Activated CD4-positive, CD25-positive, alpha-beta regulatory T cell treated with anti-CD3 and anti-CD28 coated beads, Interleukin-2, amount 50 U/mL, for 72 hours (primary cell): Measurements from ENCODE around the gene PDE4A.
"Not testable (repeated sequence)": the region's sequence is repeated elsewhere in the genome, so short reads cannot be mapped to it uniquely, and the experiment has no call there.

Experiments used
- DNase-seq: peaks from one replicate; pipeline ENCODE4 v3.0.0; 2021

The PDE4A gene

DNA sequence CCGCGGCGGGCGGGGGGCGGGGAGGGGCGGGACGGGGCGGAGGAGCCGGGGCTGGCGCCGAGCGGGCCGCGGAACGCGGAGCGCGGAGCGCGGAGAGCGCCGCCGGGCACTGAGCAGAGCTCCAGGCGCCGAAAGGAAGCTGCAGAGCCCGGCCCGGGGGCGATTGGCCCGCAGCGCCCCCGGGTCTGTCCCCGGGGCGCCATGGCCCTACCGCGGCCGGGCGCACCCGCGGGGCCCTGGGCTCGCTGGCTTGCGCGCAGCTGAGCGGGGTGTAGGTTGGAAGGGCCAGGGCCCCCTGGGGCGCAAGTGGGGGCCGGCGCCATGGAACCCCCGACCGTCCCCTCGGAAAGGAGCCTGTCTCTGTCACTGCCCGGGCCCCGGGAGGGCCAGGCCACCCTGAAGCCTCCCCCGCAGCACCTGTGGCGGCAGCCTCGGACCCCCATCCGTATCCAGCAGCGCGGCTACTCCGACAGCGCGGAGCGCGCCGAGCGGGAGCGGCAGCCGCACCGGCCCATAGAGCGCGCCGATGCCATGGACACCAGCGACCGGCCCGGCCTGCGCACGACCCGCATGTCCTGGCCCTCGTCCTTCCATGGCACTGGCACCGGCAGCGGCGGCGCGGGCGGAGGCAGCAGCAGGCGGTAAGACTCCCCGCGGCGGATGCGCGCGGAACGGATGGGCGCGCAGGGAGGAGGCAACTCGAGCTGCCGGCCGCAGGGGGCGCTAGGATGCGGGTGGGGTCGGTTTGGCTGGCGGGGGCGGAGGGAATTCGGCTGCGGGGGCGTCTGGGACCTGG lies at the start of gene PDE4A:
Gene PDE4A, plus strand, starts transcription at position 95 of the 796 bp plus-strand sequence. Its CDS starts 227 bp downstream, at position 322.
- no peak for DNase-seq

DNA sequence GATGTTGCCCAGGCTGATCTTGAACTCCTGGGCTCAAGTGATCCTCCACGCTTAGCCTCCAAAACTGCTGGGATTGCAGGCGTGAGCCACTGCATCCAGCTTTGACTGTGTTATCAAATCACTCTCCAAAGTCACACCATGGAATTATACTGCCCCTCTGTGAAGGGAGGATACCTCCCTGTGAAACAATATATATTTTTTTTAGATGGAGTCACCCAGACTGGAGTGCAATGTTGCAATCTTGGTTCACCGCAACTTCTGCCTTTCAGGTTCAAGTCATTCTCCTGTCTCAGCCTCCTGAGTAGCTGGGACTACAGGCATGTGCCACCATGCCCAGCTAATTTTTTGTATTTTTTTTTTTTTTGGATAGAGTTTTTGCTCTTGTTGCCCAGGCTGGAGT lies 47.6 kb upstream of the PDE4A start:
- no peak for DNase-seq

DNA sequence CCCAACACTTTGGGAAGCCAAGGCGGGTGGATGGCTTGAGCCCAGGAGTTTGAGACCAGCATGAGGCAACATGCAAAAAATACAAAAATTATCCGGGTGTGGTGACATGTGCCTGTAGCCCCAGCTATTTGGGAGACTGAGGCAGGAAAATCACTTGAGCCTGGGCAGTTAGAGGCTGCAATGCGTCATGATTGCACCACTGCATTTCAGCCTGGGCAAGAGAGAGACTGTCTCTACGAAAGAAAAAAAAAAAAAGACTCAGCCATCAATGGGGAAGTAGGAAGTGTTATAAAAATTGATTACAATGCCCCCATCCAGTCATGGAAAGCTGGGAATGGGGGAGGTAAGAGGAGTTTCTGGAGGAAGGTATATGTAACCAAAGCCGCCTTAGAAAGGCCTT lies 45.4 kb upstream of the PDE4A start:
- no peak for DNase-seq

- not testable (repeated sequence) for DNase-seq
Measured at GRCh38 chr19:10377140-10377640, 43.1 kb upstream of the PDE4A start.

DNA sequence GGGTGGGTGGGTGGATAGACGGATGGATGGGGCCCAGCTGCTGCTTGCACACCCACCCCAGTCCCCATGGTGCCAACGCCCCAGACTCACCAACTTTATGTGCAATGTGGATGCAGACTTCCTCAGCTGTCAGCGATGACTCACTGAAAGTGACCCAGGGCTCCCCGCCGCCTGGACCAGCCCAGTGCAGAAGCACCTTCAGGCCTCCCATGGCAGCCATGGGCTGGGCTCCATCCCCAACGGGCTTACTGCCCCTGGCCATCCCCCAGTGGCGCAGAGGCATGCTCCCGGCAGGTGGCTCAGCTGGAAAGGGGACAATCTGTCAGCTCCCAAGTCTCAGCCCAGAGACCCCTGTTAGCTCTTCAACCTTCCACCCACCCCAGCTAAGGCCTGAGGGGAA lies 42.2 kb upstream of the PDE4A start:
- DNase-seq: no peak

GRCh38 chr19:10379880-10380312 lies 40.4 kb upstream of the PDE4A start:
- no peak for DNase-seq

GRCh38 chr19:10380313-10381102 lies 39.8 kb upstream of the PDE4A start, which contains the start of gene TYK2:
Gene TYK2 (minus strand): TSS chr19:10380572. CDS start chr19:10378406, 2,166 bp downstream.
- peak; percentile 98 for DNase-seq

DNA sequence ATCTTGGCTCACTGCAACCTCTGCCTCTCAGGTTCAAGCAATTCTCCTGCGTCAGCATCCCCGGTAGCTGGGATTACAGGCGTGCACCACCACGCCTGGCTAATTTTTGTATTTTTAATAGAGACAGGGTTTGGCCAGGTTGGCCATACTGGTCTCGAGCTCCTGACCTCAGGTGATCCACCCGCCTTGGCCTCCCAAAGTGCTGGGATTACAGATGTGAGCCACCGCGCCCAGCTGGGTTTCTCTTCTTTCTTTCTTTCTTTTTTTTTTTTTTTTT lies 37.2 kb upstream of the PDE4A start:
- DNase-seq: not testable (repeated sequence)

- DNase-seq: no peak
Measured at GRCh38 chr19:10384580-10384979, 35.8 kb upstream of the PDE4A start.

- peak; percentile 84 for DNase-seq
Measured at GRCh38 chr19:10388957-10389356, 31.4 kb upstream of the PDE4A start.

DNA sequence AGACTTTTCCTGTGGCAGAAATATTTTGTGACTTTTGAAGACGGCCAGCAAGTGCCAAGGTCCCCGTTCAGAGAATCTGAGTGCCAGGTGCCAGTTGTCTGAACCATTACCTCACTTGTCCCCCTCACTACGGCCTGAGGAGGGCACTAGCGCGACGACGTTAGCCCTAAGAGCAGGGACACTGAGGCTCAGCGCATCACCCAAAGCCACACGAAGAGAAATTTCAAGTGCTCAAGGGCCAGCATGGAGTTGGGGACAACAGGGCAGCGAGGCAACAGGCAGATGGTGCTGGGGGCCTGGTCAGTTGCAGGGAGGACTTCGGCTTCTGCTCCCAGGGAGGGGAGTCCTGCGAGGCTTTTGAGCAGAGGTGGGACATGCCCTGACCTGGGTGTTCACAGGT lies 30.5 kb upstream of the PDE4A start:
- DNase-seq: no peak

DNA sequence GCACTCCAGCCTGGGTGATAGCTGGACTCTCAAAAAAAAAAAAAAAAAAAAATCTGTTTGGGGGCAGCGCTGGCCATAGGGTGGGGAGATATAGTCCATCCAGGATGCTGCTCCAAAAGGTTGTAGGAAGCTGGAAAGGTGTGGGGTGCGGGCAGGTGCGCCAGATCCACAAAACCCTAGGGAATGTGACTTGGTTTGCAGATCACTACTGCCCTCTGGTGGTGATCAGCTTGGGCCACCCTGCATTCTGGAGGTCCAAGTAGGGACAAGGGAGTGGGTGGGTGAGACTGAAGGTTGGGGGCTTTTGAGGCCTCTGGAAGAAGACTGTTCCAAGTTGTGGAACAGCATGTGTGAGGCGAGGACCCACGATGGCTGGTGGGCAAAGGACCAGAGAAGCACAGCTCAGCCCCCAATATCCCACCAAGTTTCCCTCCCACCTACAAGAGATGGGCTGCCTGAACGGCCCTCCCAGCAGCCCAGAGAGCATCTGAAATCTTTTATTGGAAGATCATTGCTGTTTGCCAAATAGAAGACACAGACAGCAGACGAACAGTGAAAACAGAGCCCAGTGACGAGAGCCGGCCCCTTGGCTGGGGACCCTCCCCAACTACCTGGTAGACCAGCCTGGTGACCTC lies 29.6 kb upstream of the PDE4A start:
- peak; percentile 60 for DNase-seq

- DNase-seq: no peak
Measured at GRCh38 chr19:10392120-10392519, 28.2 kb upstream of the PDE4A start.

GRCh38 chr19:10393137-10393536 lies 27.2 kb upstream of the PDE4A start:
- no peak for DNase-seq

- no peak for DNase-seq
Measured at GRCh38 chr19:10395003-10395402, 25.3 kb upstream of the PDE4A start.

DNA sequence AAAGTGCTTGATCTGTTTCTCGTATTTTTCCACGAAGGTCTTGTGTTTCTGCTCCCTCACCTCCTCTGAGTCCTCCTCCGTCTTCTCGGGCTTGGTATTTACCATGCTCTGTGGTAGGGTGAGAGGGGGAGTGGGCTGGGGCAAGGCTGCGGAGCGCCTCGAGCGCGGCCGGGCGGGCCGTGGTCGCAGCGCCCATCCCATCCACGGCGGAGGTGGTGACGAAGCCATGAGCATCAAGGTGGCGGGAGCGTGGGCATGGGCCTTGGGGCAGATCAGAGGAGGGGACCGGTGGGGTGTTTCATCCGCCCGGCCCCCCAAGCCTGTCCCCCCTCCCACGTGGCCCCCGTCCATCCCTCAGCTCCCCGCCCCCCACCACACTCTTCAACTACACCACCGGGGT lies 24.9 kb upstream of the PDE4A start:
- no peak for DNase-seq

- no peak for DNase-seq
Measured at GRCh38 chr19:10395917-10396316, 24.4 kb upstream of the PDE4A start.

- DNase-seq: no peak
Measured at GRCh38 chr19:10398819-10399218, 21.5 kb upstream of the PDE4A start.

DNA sequence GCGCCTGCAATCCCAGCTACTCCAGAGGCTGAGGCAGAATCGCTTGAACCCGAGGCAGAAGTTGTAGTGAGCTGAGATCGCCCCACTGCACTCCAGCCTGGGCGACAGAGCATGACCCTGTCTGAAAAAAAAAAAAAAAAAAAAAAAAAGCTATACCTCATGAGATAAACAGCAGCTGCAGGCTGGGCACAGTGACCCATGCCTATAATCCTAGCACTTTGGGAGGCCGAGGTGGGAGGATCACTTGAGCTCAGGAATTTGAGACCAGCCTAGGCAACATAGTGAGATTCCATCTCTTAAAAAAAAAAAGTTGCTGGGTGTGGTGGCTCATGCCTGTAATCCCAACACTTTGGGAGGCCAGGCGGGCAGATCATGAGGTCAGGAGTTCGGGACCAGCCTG lies 21.0 kb upstream of the PDE4A start:
- not testable (repeated sequence) for DNase-seq

DNA sequence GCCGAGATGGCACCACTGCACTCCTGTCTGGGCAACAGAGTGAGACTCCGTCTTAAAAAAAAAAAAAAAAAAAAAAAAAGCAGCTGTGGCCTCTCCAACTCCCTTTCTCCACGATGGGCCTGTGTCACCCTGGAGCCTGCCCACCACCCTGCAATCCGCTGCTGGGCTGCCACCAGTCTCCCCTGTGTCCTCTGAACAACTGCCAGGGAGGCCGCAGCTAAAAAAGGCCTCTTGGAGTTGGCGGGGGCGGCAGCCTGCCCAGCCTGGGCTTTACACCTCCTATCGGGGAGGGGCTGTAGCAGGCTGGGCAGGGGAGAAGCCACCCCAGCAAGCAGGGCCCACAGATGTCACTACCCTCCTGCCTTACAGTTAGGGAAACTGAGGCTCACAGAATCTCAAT lies 20.5 kb upstream of the PDE4A start:
- no peak for DNase-seq

DNA sequence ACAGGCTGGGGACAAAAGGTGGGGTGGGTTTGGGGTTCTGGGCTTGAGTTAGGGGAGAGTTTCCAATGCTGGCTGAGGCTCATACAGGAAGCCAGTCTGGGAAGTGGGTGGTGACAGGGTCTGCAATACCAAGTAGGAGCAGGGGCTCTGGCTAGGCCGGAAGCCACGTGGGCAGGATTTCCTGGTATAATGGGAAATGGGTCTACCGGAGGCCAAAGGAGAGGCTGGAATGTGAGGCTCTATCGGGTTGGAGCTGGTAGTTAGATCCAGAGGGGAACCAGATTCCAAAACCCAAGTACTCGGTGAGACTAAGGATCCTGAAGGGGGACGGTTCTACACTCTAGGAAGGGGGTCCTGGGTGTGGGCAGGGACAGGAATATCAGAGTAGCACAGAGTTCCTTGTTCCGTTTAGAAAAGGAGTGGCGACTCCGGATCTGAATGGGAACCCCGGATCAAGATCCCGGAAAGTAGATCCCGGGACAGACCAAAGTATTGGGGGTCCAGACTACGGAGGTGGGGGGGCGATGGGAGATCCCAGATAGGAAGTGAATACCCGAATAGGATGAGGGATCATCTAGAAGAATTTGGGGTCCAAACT lies 17.8 kb upstream of the PDE4A start:
- no peak for DNase-seq

DNA sequence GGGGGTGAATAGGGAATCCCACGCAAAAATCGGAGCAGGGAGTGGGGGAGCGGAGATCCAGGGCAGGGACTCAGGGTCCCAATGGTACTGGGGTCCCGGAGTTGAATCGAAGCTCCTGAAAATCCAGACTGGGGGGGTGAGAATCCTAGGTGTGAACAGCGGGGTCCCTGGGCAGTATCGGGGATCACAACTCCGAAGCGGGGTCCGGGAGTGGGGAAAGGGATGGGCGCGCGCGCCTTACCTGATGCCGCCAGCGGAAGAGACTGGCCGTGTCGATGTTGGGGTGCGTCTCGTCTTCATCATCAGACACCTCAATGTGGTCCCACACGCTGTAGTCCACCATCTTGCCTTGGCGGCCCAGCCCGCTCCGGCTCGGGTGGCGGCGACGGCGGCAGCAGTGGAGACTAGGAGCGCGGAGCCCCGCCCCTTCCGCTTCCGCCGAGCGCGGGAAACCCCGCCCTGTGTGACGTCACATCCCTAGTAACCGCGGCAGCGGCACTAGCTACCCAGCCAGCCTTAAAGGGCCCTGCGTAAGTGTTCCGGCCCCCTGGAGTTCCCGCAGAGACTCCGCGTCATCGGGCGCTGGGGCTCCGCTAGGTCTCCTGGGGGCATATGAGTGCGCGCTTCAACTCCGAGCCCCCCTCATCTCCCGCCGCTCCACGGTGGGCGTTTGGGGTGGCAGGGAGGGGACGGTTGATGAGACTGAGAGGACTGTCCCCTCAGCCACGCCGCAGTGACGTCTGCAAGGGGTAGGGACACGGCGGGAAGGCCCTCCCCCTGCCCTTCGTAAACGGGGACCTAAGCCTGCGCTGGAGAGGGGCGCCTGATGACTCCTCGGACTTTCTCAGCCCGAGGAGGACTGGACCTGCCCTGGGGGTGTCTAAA lies 17.0 kb upstream of the PDE4A start, which contains the start of gene CDC37:
Gene CDC37, minus strand, starts transcription at position 406 of the 885 bp plus-strand sequence. Its CDS starts 63 bp downstream, at position 343.
- peak; percentile 99 for DNase-seq
